B cell (primary cell): ENCODE measurements around the gene TEAD3.

Experiments used
- EZH2 ChIP-seq: IDR thresholded peaks from 2 replicates; pipeline ENCODE4 v1.6.1; 2012; ENCODE audit warnings: borderline replicate concordance, low read depth, mild to moderate bottlenecking, moderate library complexity, low read length; ENCODE audit not compliant: insufficient read depth, poor library complexity, severe bottlenecking
- TF ChIP-seq, protein P1 (sequence below): fragments of 200-600 bp; IDR thresholded peaks from one replicate; pipeline ENCODE4 v1.8.0; 2022; ENCODE audit warnings: antibody characterized with exemption, mild to moderate bottlenecking

DNA sequence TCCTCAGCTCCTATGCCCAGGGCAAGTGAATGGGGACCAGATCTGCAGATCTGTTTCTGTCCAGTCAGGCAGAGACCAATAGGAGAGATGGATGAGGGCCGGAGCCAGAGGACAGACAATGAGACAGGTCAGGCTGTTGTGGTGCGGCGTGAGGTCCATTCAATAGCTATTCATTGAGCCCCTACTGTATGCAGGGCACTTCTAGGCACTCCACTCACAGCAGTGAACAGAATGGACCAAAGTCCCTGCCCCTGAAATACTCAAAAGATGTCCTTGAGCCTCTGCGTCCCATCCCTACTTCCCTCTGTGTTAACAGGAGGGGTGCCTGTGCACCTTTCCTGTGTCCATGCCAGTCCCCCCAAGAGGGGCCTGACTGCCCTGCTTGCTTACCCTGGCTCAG is 24.4 kb upstream of the TEAD3 start:
- TF ChIP-seq, protein P1, sequence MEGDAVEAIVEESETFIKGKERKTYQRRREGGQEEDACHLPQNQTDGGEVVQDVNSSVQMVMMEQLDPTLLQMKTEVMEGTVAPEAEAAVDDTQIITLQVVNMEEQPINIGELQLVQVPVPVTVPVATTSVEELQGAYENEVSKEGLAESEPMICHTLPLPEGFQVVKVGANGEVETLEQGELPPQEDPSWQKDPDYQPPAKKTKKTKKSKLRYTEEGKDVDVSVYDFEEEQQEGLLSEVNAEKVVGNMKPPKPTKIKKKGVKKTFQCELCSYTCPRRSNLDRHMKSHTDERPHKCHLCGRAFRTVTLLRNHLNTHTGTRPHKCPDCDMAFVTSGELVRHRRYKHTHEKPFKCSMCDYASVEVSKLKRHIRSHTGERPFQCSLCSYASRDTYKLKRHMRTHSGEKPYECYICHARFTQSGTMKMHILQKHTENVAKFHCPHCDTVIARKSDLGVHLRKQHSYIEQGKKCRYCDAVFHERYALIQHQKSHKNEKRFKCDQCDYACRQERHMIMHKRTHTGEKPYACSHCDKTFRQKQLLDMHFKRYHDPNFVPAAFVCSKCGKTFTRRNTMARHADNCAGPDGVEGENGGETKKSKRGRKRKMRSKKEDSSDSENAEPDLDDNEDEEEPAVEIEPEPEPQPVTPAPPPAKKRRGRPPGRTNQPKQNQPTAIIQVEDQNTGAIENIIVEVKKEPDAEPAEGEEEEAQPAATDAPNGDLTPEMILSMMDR: no peak
- TF ChIP-seq EZH2: no peak
